GM10266 (cell line): ENCODE data around the gene RYR2.

Experiments
- DNase-seq: peaks from one replicate; pipeline ENCODE4 v3.0.0; 2012; ENCODE audit errors: extremely low spot score
- TF ChIP-seq, protein P1 (sequence below): IDR thresholded peaks from 2 replicates; pipeline ENCODE4 v1.5.1; 2012; ENCODE audit warnings: mild to moderate bottlenecking, low read depth; ENCODE audit not compliant: control insufficient read depth, insufficient read depth; ENCODE audit errors: missing control alignments

The RYR2 gene

GRCh38 chr1:237003516-237003915 lies 38.5 kb upstream of the RYR2 start:
- DNase-seq = no peak
- TF ChIP-seq, protein P1, sequence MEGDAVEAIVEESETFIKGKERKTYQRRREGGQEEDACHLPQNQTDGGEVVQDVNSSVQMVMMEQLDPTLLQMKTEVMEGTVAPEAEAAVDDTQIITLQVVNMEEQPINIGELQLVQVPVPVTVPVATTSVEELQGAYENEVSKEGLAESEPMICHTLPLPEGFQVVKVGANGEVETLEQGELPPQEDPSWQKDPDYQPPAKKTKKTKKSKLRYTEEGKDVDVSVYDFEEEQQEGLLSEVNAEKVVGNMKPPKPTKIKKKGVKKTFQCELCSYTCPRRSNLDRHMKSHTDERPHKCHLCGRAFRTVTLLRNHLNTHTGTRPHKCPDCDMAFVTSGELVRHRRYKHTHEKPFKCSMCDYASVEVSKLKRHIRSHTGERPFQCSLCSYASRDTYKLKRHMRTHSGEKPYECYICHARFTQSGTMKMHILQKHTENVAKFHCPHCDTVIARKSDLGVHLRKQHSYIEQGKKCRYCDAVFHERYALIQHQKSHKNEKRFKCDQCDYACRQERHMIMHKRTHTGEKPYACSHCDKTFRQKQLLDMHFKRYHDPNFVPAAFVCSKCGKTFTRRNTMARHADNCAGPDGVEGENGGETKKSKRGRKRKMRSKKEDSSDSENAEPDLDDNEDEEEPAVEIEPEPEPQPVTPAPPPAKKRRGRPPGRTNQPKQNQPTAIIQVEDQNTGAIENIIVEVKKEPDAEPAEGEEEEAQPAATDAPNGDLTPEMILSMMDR = no peak

- TF ChIP-seq, protein P1 = no peak
- DNase-seq = no peak
Measured at GRCh38 chr1:237004116-237004515, 37.9 kb upstream of the RYR2 start, which contains the start of gene MT1HL1. TSS of gene MT1HL1 (minus strand) at chr1:237004441. CDS start at chr1:237004372, 69 bp downstream.

DNA sequence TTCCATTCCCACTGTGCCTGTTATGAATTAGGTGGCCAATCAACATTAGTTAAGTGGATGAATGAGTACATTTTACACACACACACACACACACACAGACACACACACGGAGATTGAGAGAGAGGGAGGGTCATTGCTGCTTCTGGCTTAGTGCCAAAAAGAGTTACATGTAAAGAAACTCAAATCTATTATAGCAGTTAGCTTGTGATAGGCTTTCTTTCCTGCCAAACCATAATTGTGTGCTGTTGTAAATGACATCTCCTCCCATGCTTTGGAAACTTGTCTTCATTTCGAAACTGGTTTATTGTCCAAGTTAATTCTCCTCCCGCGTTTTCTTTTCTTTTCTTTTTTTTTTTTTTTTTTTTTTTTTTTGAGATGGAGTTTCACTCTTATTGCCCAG lies 36.3 kb upstream of the RYR2 start:
- no peak for DNase-seq
- TF ChIP-seq, protein P1 = no peak

- no peak for DNase-seq
- TF ChIP-seq, protein P1 = no peak
Measured at GRCh38 chr1:237007147-237007881, 34.7 kb upstream of the RYR2 start.

DNA sequence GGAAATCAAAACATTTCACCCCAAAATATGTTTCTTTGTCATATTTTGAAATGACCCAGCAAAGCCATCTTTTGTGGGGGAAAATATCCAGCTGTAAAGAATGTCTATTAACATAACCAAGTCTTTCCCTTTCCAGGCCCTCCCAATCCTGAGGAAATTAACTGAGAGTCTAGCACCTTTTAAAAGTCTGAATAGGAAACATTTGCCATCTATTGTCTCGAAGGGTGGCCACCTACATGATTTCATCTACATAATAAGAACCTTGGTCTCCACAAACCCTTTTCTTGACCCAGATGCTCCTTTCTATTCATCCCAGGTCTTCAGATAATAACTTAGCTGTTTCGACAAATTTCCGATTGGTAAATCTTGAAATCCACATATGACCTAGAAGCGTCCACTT lies 32.4 kb upstream of the RYR2 start:
- TF ChIP-seq, protein P1 = no peak
- no peak for DNase-seq

DNA sequence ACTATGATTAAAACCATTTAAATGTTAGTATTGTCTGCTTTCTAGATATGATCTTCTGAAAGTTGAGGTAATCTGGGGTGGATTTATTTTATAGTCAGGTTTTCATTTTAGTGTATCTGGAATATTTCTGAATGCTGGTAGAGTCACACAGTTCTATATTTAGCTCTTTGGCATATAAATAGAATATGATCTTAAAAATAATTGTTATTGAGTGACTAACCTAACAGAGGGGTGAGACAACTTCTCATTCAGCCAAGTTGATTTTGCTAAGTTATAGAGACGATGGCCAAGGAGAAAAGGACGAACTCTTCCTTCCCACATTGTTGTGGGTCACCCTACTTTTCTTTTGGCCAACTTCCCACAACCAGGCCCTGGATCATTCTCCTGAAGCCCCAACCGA lies 30.6 kb upstream of the RYR2 start:
- no peak for DNase-seq
- TF ChIP-seq, protein P1 = no peak

DNA sequence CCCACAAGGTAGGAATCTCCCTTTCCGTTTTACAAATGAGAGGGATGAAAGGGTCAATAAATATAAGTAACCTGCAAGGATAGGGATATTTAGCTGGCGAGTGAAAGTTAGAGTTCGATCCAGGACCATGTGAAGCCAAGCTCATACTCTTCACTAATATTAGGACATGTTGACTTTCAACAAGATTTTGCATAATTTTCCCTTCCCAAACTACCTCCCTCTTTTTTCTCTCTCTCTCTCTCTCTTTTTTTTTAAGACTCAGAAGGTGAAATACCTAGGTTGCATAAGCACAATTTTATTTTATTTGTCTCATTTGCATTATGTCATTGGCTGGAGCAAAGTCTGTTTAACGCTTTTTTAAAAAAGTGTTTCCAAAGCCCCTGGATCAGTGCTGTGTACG lies 29.6 kb upstream of the RYR2 start:
- TF ChIP-seq, protein P1 = no peak
- no peak for DNase-seq
